Endothelial cell of umbilical vein (primary cell): ENCODE results near the gene PSME3. TPM values are rescaled to one million over a fixed set of nuclear protein-coding genes. Genes with fewer than 3 reads are reported as not detected.

Source experiments
- BruUV-seq: library from RNA; stranded (reverse); fragments of 400-500 nt; replicated peaks from 2 replicates; lab custom pipeline; 2021; lab: Mats Ljungman, UMichigan
- CTCF ChIA-PET: fragments of 300-600, 350-600 bp; sonication (Branson Sonifier 250); formaldehyde crosslinking; loops from one replicate; lab custom pipeline; 2021; ENCODE audit warnings: antibody characterized with exemption, inconsistent platforms; lab: Charles Lee
- POLR2A ChIA-PET: fragments of 300-600, 350-600 bp; sonication (Branson Sonifier 250); formaldehyde crosslinking; loops from one replicate; lab custom pipeline; 2021; ENCODE audit warnings: antibody characterized with exemption, inconsistent platforms; lab: Charles Lee
- DNase-seq: peaks from one replicate; pipeline ENCODE4 v3.0.0-alpha.2; 2011; ENCODE audit warnings: low read depth, low spot score
- FAIRE-seq: peaks from 2 replicates; lab custom pipeline; 2011; peaks lifted over from hg19 to GRCh38; lab: Jason Lieb, UNC
- H2AFZ ChIP-seq: 2 replicates; pipeline ENCODE4 v1.6.0; 2012; ENCODE audit warnings: low read depth, low read length, control low read depth, inconsistent platforms
- H3K27ac ChIP-seq: 2 replicates; pipeline ENCODE4 v1.5.1; 2011; ENCODE audit warnings: low read depth, mild to moderate bottlenecking, control low read depth, low read length, moderate library complexity; ENCODE audit not compliant: insufficient read depth
- H3K27me3 ChIP-seq, 2 experiments: 2 replicates each; pipeline versions ENCODE4 v1.6.0 to v1.6.1; 2011; ENCODE audit warnings: low read length in 2 of 2, mixed read lengths in 1 of 2; ENCODE audit not compliant: control insufficient read depth in 2 of 2, insufficient read depth in 2 of 2
- H3K36me3 ChIP-seq, 2 experiments: 2 replicates in 1 of 2; 3 replicates in 1 of 2; pipeline ENCODE4 v1.5.1; 2011; ENCODE audit warnings: low read length in 2 of 2, mild to moderate bottlenecking in 1 of 2, moderate library complexity in 1 of 2; ENCODE audit not compliant: control insufficient read depth in 2 of 2, insufficient read depth in 2 of 2; ENCODE audit errors: extremely low read depth in 1 of 2
- H3K4me1 ChIP-seq: 3 replicates; pipeline ENCODE4 v1.5.1; 2011; ENCODE audit warnings: mild to moderate bottlenecking, low read length; ENCODE audit not compliant: control insufficient read depth, insufficient read depth; ENCODE audit errors: extremely low read depth
- H3K4me2 ChIP-seq: 2 replicates; pipeline ENCODE4 v1.6.1; 2011; ENCODE audit warnings: low read length, control low read depth, mixed read lengths; ENCODE audit not compliant: insufficient read depth
- H3K4me3 ChIP-seq, 3 experiments: fragments of 200-600 bp in 1 of 3; sonication (generic), shearing (Covaris generic) in 1 of 3; replicated peaks in 1 of 3; 2 replicates each; pipeline ENCODE4 v1.5.1; 2011 to 2016; ENCODE audit warnings: control low read depth in 3 of 3, low read length in 3 of 3, mild to moderate bottlenecking in 2 of 3, inconsistent platforms in 1 of 3, low read depth in 1 of 3, moderate library complexity in 1 of 3; ENCODE audit not compliant: insufficient read depth in 1 of 3
- H3K79me2 ChIP-seq: 2 replicates; pipeline ENCODE4 v1.6.0; 2012; ENCODE audit warnings: low read length, inconsistent platforms; ENCODE audit not compliant: control insufficient read depth, insufficient read depth
- H3K9ac ChIP-seq: replicated peaks from 2 replicates; pipeline ENCODE3; 2011; ENCODE audit warnings: low read length, control low read depth; ENCODE audit not compliant: insufficient read depth; ENCODE audit errors: extremely low read depth
- H3K9me1 ChIP-seq: replicated peaks from 3 replicates; pipeline ENCODE4 v1.6.0; 2011; ENCODE audit warnings: mild to moderate bottlenecking, low read length; ENCODE audit not compliant: control insufficient read depth, insufficient read depth; ENCODE audit errors: extremely low read depth
- H3K9me3 ChIP-seq: replicated peaks from 2 replicates; pipeline ENCODE4 v1.5.1; 2012; ENCODE audit warnings: low read length, inconsistent platforms; ENCODE audit not compliant: control insufficient read depth, insufficient read depth
- H4K20me1 ChIP-seq: replicated peaks from 2 replicates; pipeline ENCODE3; 2011; ENCODE audit warnings: mild to moderate bottlenecking, low read length; ENCODE audit not compliant: control insufficient read depth, insufficient read depth; ENCODE audit errors: extremely low read depth
- EZH2 ChIP-seq: IDR thresholded peaks from 2 replicates; pipeline ENCODE4 v1.6.1; 2012; ENCODE audit warnings: borderline replicate concordance, low read depth, mild to moderate bottlenecking, moderate library complexity, low read length, inconsistent platforms; ENCODE audit not compliant: severe bottlenecking
- FOS ChIP-seq: IDR thresholded peaks from 2 replicates; pipeline ENCODE4 v1.6.1; 2011; ENCODE audit warnings: mild to moderate bottlenecking, low read length, moderate library complexity, borderline replicate concordance; ENCODE audit not compliant: insufficient read depth
- GATA2 ChIP-seq: IDR thresholded peaks from 2 replicates; pipeline ENCODE4 v1.7.0; 2011; ENCODE audit warnings: low read depth, mild to moderate bottlenecking, moderate library complexity, mixed read lengths, low read length; ENCODE audit not compliant: insufficient read length, insufficient read depth
- JUN ChIP-seq: IDR thresholded peaks from 2 replicates; pipeline ENCODE4 v1.6.1; 2011; ENCODE audit warnings: borderline replicate concordance, low read depth; ENCODE audit not compliant: insufficient read length, insufficient read depth
- MYC ChIP-seq: IDR thresholded peaks from one replicate; pipeline ENCODE4 v1.6.1; 2011; ENCODE audit warnings: mild to moderate bottlenecking, low read depth, low read length
- POLR2A ChIP-seq: IDR thresholded peaks from 2 replicates; pipeline ENCODE4 v1.6.1; 2012; ENCODE audit warnings: low read depth, mild to moderate bottlenecking, control low read depth, low read length
- POLR2AphosphoS5 ChIP-seq: IDR thresholded peaks from 2 replicates; pipeline ENCODE4 v1.6.1; 2012; ENCODE audit warnings: low read depth, mild to moderate bottlenecking, control low read depth, low read length, moderate library complexity; ENCODE audit not compliant: insufficient read depth
- dilution Hi-C: fragments of 300-500 bp; cut with MboI; formaldehyde crosslinking; loops from one replicate; pipeline ENCODE4 v1.15.0; 2019; ENCODE audit warnings: low sequenced_read_pairs; ENCODE audit not compliant: extremely low pct_ligation_motif_present
- intact Hi-C: fragments of 100-400 bp; cut with micrococcal nuclease; formaldehyde crosslinking; loops from one replicate; pipeline ENCODE4 v1.10.0; 2022
- polyA plus RNA-seq, 4 experiments: library from polyadenylated mRNA; depleted of rRNA in 3 of 4; stranded (reverse) in 3 of 4; unstranded in 1 of 4; fragments of >200 nt; gene quantifications; 2 replicates each; pipeline versions ENCODE4 v1.2.1 to v1.2.3, GENCODE V29; 2011 to 2012; ENCODE audit warnings: missing spikeins in 1 of 4
- total RNA-seq: library from RNA; stranded (reverse); gene quantifications from 2 replicates; pipeline ENCODE4 v1.2.3, GENCODE V29; 2021
- TF ChIP-seq, protein P1 (sequence below), 2 donors: IDR thresholded peaks; 1 replicate in 1 of 2; 2 replicates in 1 of 2; pipeline ENCODE4 v1.5.1; 2011; ENCODE audit warnings: low read length in 2 of 2, mild to moderate bottlenecking in 2 of 2, moderate library complexity in 2 of 2, control low read depth in 1 of 2, inconsistent platforms in 1 of 2, low read depth in 1 of 2; ENCODE audit not compliant: insufficient read depth in 1 of 2; ENCODE audit errors: extremely low read depth in 1 of 2
- TF ChIP-seq, protein P2 (sequence below): IDR thresholded peaks from 2 replicates; pipeline ENCODE4 v1.6.1; 2011; ENCODE audit not compliant: insufficient read depth, insufficient read length

PSME3 gene
- total and polyA plus RNA-seq, 2 donors (not counting 3 experiments of a cell fraction or from before 2014, with no cell fraction given), result 98.4 to 126 TPM

DNA sequence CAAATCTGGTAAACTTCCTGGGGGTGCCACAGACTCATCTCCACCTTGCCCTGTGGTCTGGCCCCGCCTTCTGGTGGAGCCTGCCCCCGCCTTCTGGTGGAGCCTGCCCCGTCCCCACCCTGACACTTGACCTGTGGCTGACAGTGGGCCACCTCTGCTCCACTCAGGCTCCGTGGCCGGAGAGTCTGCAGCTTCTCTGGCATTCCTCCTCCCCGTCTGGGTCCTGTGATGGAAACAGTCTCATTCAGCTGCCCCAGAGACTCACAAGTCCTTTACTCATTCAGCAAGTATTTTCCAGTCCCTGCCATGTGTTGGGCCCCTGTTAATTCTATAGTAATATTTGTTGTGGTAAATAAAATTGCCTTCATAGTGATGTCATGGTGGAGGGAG is 46.4 kb downstream of the PSME3 start:
- H3K27ac ChIP-seq, result no peak overlapping the region
- H3K4me2 ChIP-seq, result no peak overlapping the region
- no peaks in the 10 kb centered on the region for H3K79me2 ChIP-seq
- no peak overlapping the region for H3K9ac ChIP-seq
- no peak overlapping the region for H2AFZ ChIP-seq
- intact Hi-C loops (no loop called here), dilution Hi-C loops (no loop called here)
- peaks cover 5 to 7% of the 10 kb centered on the region in 2 experiments for H3K27me3 ChIP-seq
- no peak for TF ChIP-seq POLR2A
- TF ChIP-seq GATA2, result no peak
- TF ChIP-seq, protein P1, sequence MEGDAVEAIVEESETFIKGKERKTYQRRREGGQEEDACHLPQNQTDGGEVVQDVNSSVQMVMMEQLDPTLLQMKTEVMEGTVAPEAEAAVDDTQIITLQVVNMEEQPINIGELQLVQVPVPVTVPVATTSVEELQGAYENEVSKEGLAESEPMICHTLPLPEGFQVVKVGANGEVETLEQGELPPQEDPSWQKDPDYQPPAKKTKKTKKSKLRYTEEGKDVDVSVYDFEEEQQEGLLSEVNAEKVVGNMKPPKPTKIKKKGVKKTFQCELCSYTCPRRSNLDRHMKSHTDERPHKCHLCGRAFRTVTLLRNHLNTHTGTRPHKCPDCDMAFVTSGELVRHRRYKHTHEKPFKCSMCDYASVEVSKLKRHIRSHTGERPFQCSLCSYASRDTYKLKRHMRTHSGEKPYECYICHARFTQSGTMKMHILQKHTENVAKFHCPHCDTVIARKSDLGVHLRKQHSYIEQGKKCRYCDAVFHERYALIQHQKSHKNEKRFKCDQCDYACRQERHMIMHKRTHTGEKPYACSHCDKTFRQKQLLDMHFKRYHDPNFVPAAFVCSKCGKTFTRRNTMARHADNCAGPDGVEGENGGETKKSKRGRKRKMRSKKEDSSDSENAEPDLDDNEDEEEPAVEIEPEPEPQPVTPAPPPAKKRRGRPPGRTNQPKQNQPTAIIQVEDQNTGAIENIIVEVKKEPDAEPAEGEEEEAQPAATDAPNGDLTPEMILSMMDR (IDR thresholded peaks at IDR 0.05; ENCODE audit: extremely low read depth in 1 of 2, insufficient read depth in 1 of 2, low read depth in 1 of 2, low read length in 2 of 2), result no peak
- no peak for TF ChIP-seq JUN
- TF ChIP-seq, protein P2, sequence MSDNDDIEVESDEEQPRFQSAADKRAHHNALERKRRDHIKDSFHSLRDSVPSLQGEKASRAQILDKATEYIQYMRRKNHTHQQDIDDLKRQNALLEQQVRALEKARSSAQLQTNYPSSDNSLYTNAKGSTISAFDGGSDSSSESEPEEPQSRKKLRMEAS, result no peak
- TF ChIP-seq FOS, result no peak
- TF ChIP-seq MYC, result no peak
- TF ChIP-seq EZH2, result no peak
- TF ChIP-seq POLR2AphosphoS5, result no peak
- H4K20me1 ChIP-seq, result no peaks in the 10 kb centered on the region
- H3K9me1 ChIP-seq, result no peaks in the 10 kb centered on the region
- H3K9me3 ChIP-seq, result no peaks in the 10 kb centered on the region
- no peaks in the 10 kb centered on the region for H3K36me3 ChIP-seq
- DNase-seq (no peak), FAIRE-seq (no peak)
- ChIA-PET POLR2A (no interaction called here), CTCF (interaction anchor here (1.4 to 4.0 kb wide), 2 partner anchors 41 to 50 kb away, joined by 3 to 19 read pairs; no protein-coding TSS in a partner anchor)
- H3K4me1 ChIP-seq, result no peaks in the 10 kb centered on the region
- no TSS peak for BruUV-seq
- no peak overlapping the region for H3K4me3 ChIP-seq
